Neural progenitor cell (in vitro differentiated cells): ENCODE measurements around the gene SUPV3L1. TPM values are rescaled to one million over a fixed set of nuclear protein-coding genes. Genes with fewer than 3 reads are reported as not detected.

ENCODE experiments used
- DNase-seq: peaks from one replicate; pipeline ENCODE4 v3.0.0-alpha.2; 2016; ENCODE audit warnings: low spot score
- H2AFZ ChIP-seq: fragments of 200-600 bp; sonication (generic); replicated peaks from 2 replicates; pipeline ENCODE4 v1.6.1; 2016; ENCODE audit warnings: antibody characterized with exemption
- H3F3A ChIP-seq: fragments of 200-600 bp; sonication (generic); 2 replicates; pipeline ENCODE4 v1.6.1; 2016; ENCODE audit warnings: antibody characterized with exemption, low read depth
- H3K27ac ChIP-seq: fragments of 200-600 bp; sonication (generic); 2 replicates; pipeline ENCODE4 v1.5.1; 2016; ENCODE audit warnings: mild to moderate bottlenecking
- H3K27me3 ChIP-seq: fragments of 200-600 bp; sonication (generic); 2 replicates; pipeline ENCODE4 v1.6.1; 2016; ENCODE audit warnings: mild to moderate bottlenecking, moderate library complexity
- H3K36me3 ChIP-seq: fragments of 200-600 bp; sonication (generic); 2 replicates; pipeline ENCODE4 v1.5.1; 2016
- H3K4me1 ChIP-seq: fragments of 200-600 bp; sonication (generic); 2 replicates; pipeline ENCODE4 v1.6.1; 2016; ENCODE audit warnings: mixed run types
- H3K4me2 ChIP-seq: fragments of 200-600 bp; sonication (generic); 2 replicates; pipeline ENCODE4 v1.6.1; 2016
- H3K4me3 ChIP-seq: fragments of 200-600 bp; sonication (generic); 2 replicates; pipeline ENCODE4 v1.5.1; 2016
- H3K79me2 ChIP-seq: fragments of 200-600 bp; sonication (generic); 2 replicates; pipeline ENCODE4 v1.6.1; 2016; ENCODE audit warnings: low read depth
- H3K9ac ChIP-seq: fragments of 200-600 bp; sonication (generic); 2 replicates; pipeline ENCODE4 v1.6.1; 2016
- H3K9me3 ChIP-seq: fragments of 200-600 bp; sonication (generic); 2 replicates; pipeline ENCODE4 v1.5.1; 2016; ENCODE audit warnings: low read depth
- H4K20me1 ChIP-seq: fragments of 200-600 bp; sonication (generic); 2 replicates; pipeline ENCODE4 v1.6.1; 2016; ENCODE audit warnings: low read depth
- H3K27ac Mint-ChIP-seq: 3 replicates; pipeline ENCODE4 v1.8.0; 2021; ENCODE audit warnings: mixed read lengths
- H3K27me3 Mint-ChIP-seq: 2 replicates; pipeline ENCODE4 v1.8.0; 2022; ENCODE audit warnings: low read depth, mild to moderate bottlenecking, inconsistent platforms, moderate library complexity, mixed read lengths; ENCODE audit not compliant: insufficient read depth
- H3K36me3 Mint-ChIP-seq: 3 replicates; pipeline ENCODE4 v1.8.0; 2021; ENCODE audit warnings: mixed read lengths
- H3K4me1 Mint-ChIP-seq: 3 replicates; pipeline ENCODE4 v1.8.0; 2021; ENCODE audit warnings: mixed read lengths
- H3K4me3 Mint-ChIP-seq: 3 replicates; pipeline ENCODE4 v1.8.0; 2021; ENCODE audit warnings: mild to moderate bottlenecking, moderate library complexity, mixed read lengths
- H3K9me3 Mint-ChIP-seq: 3 replicates; pipeline ENCODE4 v1.8.0; 2020; ENCODE audit warnings: mixed read lengths
- CTCF ChIP-seq: fragments of 200-600 bp; sonication (generic); IDR thresholded peaks from 2 replicates; pipeline ENCODE4 v1.5.1; 2017; ENCODE audit warnings: antibody characterized with exemption, mild to moderate bottlenecking
- EZH2 ChIP-seq: fragments of 200-600 bp; sonication (generic); IDR thresholded peaks from 2 replicates; pipeline ENCODE4 v1.6.1; 2017; ENCODE audit warnings: antibody characterized with exemption, mild to moderate bottlenecking, moderate library complexity
- EZH2phosphoT487 ChIP-seq: fragments of 200-600 bp; sonication (generic); IDR thresholded peaks from 2 replicates; pipeline ENCODE4 v1.6.1; 2017; ENCODE audit warnings: antibody characterized with exemption
- total RNA-seq: library from RNA; depleted of rRNA; stranded (reverse); fragments of >200 nt; gene quantifications from 2 replicates; pipeline ENCODE4 v1.2.3, GENCODE V29; 2015; ENCODE audit warnings: low replicate concordance

Gene SUPV3L1
- total RNA-seq: 31.9 and 32.2 TPM in 2 replicates

DNA sequence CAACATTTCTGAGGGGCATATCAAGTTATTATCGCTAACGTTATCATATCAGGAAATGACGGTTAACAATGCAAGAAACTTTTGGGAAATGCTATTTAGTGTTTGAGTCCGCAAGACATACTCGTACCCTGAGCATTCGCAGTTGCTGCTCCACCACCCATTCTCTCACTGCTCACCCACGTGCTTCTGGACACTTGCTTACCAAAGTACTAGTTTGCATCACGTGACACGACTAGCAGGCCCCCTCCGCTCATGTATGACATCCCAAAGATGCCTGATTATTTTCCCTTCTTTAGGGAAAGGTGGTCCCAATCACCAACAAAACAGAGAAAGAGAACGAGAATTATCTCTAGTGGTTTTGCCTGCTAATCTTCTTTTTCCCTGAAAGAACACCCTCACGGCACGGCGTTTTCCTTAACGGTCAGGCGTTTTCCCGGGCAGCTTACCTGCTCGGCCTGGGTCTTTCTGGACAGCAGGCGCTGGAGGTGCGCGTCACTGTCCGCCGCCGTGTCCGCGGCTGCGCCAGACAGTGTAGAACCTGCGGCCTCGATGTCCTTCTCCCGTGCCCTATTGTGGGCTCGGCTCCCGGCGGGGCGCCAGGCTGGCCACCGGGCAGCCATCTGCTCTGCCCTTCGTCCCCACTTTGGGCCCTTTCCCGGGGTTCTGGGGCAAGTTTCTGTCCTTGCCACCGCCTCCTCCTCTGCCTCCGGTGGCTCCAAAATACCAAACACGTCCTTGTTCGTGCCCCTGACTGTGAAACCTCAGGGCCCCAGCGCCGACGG, at the start of gene SUPV3L1:
SUPV3L1 (plus strand) TSS at position 492 of the 782 bp plus-strand sequence; CDS start at position 550, 58 bp downstream.
- Histone ChIP-seq H3K9ac (peak within 1 kb of the TSS; percentile 98), H3K4me2 (peak within 1 kb of the TSS; percentile 94), H3K4me3 (peak within 1 kb of the TSS; percentile 91), H3K79me2 (peaks cover 50% of the 10 kb centered on the region), H3F3A (no peaks in the 10 kb centered on the region), H3K27me3 (no peaks in the 10 kb centered on the region), H3K9me3 (no peaks in the 10 kb centered on the region), H2AFZ (peak within 1 kb of the TSS; percentile 86), H3K4me1 (peaks cover 8% of the 10 kb centered on the region), H4K20me1 (peaks cover 4% of the 10 kb centered on the region), H3K36me3 (no peaks in the 10 kb centered on the region), H3K27ac (peak within 1 kb of the TSS; percentile 94)
- H3K4me1 Mint-ChIP-seq: peaks cover 24% of the 10 kb centered on the region
- DNase-seq: peak; percentile 96
- peak within 1 kb of the TSS; percentile 100 for H3K27ac Mint-ChIP-seq
- H3K36me3 Mint-ChIP-seq: no peaks in the 10 kb centered on the region
- H3K4me3 Mint-ChIP-seq: peak within 1 kb of the TSS; percentile 97
- H3K27me3 Mint-ChIP-seq: peaks cover 4% of the 10 kb centered on the region
- TF ChIP-seq EZH2: no peak
- no peak for TF ChIP-seq CTCF
- no peak for TF ChIP-seq EZH2phosphoT487
- H3K9me3 Mint-ChIP-seq: no peaks in the 10 kb centered on the region

- Histone ChIP-seq H3K9me3 (no peaks in the 10 kb centered on the region), H3K27ac (no peak overlapping the region), H3K4me3 (no peak overlapping the region), H3K4me2 (no peak overlapping the region), H2AFZ (no peak overlapping the region), H3K27me3 (no peaks in the 10 kb centered on the region), H3K9ac (no peak overlapping the region), H3K79me2 (peaks cover 92% of the 10 kb centered on the region), H3K36me3 (peaks cover 14% of the 10 kb centered on the region), H4K20me1 (peaks cover 31% of the 10 kb centered on the region), H3F3A (peaks cover 10% of the 10 kb centered on the region), H3K4me1 (peaks cover 4% of the 10 kb centered on the region)
- H3K4me1 Mint-ChIP-seq: peaks cover 17% of the 10 kb centered on the region
- H3K4me3 Mint-ChIP-seq: no peak overlapping the region
- H3K27ac Mint-ChIP-seq: no peak overlapping the region
- H3K9me3 Mint-ChIP-seq: no peaks in the 10 kb centered on the region
- peaks cover 4% of the 10 kb centered on the region for H3K36me3 Mint-ChIP-seq
- H3K27me3 Mint-ChIP-seq: no peaks in the 10 kb centered on the region
- no peak for TF ChIP-seq EZH2phosphoT487
- TF ChIP-seq CTCF: no peak
- TF ChIP-seq EZH2: no peak
- DNase-seq: no peak
These were observed 49.8 kb upstream of the SUPV3L1 start for GRCh38 chr10:69130251-69130650.

GRCh38 chr10:69139961-69140360, 40.1 kb upstream of the SUPV3L1 start:
- Mint-ChIP-seq H3K4me3 (no peak overlapping the region), H3K4me1 (no peaks in the 10 kb centered on the region), H3K9me3 (no peaks in the 10 kb centered on the region), H3K36me3 (peaks cover 4% of the 10 kb centered on the region), H3K27me3 (peaks cover 2% of the 10 kb centered on the region), H3K27ac (no peak overlapping the region)
- no peaks in the 10 kb centered on the region for H3K36me3 ChIP-seq
- no peak overlapping the region for H3K27ac ChIP-seq
- H3K79me2 ChIP-seq: peaks cover 87% of the 10 kb centered on the region
- H2AFZ ChIP-seq: no peak overlapping the region
- no peak for TF ChIP-seq CTCF
- no peak for TF ChIP-seq EZH2
- no peak for TF ChIP-seq EZH2phosphoT487
- H3K9me3 ChIP-seq: no peaks in the 10 kb centered on the region
- no peak overlapping the region for H3K4me3 ChIP-seq
- DNase-seq: no peak
- H3K9ac ChIP-seq: no peak overlapping the region
- peaks cover 36% of the 10 kb centered on the region for H4K20me1 ChIP-seq
- H3K27me3 ChIP-seq: no peaks in the 10 kb centered on the region
- H3F3A ChIP-seq: no peaks in the 10 kb centered on the region
- no peaks in the 10 kb centered on the region for H3K4me1 ChIP-seq
- no peak overlapping the region for H3K4me2 ChIP-seq
